ENCODE data around the gene MAGEA4. TPM values are rescaled to one million over a fixed set of nuclear protein-coding genes. Genes with fewer than 3 reads are reported as not detected.

MAGEA4 gene
- total RNA-seq (2022; extraction: Qiagen RNA extraction; ENCODE audit: low read depth) = not detected in 5 replicates

GRCh38 chrX:151912780-151913179, at the start of gene MAGEA4:
TSS of gene MAGEA4 (plus strand) at chrX:151912889. CDS start at chrX:151923665, 10,776 bp downstream.

Other genes with a start within 250 kb of the MAGEA4 start
- not detected in 5 replicates for gene PRRG3, start 217.4 kb upstream of the MAGEA4 start, total RNA-seq (2022; extraction: Qiagen RNA extraction; ENCODE audit: low read depth)
- gene FATE1, start 196.9 kb upstream of the MAGEA4 start, total RNA-seq (2022; extraction: Qiagen RNA extraction; ENCODE audit: low read depth) = not detected in 5 replicates
- not detected in 5 replicates for gene CNGA2, start 178.1 kb upstream of the MAGEA4 start, total RNA-seq (2022; extraction: Qiagen RNA extraction; ENCODE audit: low read depth)
- gene GABRE, start 61.8 kb downstream of the MAGEA4 start, total RNA-seq (2022; extraction: Qiagen RNA extraction; ENCODE audit: low read depth) = 19.7 to 27.3 TPM (median 26.2 TPM) in 5 replicates
- gene MAGEA10, start 225.7 kb downstream of the MAGEA4 start, total RNA-seq (2022; extraction: Qiagen RNA extraction; ENCODE audit: low read depth) = 0.07 to 0.22 TPM in 2 of 5 replicates, not detected in the others

Data from A549 treated with GW870086 at 1 μM for 4 hours (cell line).